ENCODE data around the gene LRP2.

- TF ChIP-seq CTCF (IDR thresholded peaks at IDR 0.05; ENCODE audit: poor library complexity) = no peak
- no peak for TF ChIP-seq EZH2 (IDR thresholded peaks at IDR 0.05; ENCODE audit: borderline replicate concordance)
- TF ChIP-seq EZH2phosphoT487 (IDR thresholded peaks at IDR 0.05; ENCODE audit: low read depth, severe bottlenecking, unreplicated experiment) = no peak
Measured at GRCh38 chr2:169300636-169301530, 61.5 kb downstream of the LRP2 start.

Measured in hepatocyte (in vitro differentiated cells).